ENCODE data around the gene CBFA2T3.

DNA sequence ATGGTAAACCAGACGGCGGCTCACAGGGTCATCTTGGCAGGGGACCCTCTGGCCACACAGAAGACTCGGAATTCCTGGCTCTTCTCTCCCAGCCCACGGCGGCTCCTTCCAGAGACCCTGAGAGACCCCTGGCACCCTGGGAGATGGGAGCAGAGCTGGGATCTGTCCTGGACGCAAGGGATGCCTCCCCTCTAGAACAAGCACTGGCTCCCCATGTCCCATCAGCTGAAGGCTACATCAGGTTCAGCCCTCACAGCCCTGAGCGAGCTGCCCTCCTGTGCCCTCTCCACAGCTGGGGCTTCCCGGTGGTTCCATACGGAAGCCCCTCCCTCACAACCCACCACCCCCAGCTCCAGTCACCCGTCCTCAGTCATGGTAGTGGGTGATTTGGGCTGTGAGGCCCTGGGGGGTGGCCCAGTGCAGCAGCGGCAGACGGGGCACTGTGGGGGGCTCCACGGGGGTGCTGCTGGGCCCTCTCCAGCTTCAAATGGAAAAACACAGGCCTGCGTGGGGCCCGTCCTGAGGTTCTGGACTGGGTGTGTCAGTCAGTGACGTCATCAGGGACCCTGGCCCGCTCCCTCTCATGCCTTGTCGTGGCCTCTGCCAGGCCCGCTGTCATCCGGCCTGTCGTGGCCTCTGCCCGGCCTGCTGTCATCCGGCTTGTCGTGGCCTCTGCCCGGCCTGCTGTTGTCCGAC lies 13.0 kb upstream of the CBFA2T3 start:
- TF ChIP-seq, protein P1, sequence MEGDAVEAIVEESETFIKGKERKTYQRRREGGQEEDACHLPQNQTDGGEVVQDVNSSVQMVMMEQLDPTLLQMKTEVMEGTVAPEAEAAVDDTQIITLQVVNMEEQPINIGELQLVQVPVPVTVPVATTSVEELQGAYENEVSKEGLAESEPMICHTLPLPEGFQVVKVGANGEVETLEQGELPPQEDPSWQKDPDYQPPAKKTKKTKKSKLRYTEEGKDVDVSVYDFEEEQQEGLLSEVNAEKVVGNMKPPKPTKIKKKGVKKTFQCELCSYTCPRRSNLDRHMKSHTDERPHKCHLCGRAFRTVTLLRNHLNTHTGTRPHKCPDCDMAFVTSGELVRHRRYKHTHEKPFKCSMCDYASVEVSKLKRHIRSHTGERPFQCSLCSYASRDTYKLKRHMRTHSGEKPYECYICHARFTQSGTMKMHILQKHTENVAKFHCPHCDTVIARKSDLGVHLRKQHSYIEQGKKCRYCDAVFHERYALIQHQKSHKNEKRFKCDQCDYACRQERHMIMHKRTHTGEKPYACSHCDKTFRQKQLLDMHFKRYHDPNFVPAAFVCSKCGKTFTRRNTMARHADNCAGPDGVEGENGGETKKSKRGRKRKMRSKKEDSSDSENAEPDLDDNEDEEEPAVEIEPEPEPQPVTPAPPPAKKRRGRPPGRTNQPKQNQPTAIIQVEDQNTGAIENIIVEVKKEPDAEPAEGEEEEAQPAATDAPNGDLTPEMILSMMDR (IDR thresholded peaks at IDR 0.05; ENCODE audit: control extremely low read depth in 1 of 3, insufficient read depth in 1 of 3, low read depth in 1 of 3, low read length in 3 of 3): no peak
- TF ChIP-seq CHD1 (IDR thresholded peaks at IDR 0.05; ENCODE audit: low read depth, low read length): no peak
- no peak for TF ChIP-seq POLR2A (IDR thresholded peaks at IDR 0.05; ENCODE audit: control extremely low read depth in 1 of 2, low read depth in 2 of 2, low read length in 2 of 2)
- TF ChIP-seq CHD2 (IDR thresholded peaks at IDR 0.05; ENCODE audit: low read length): no peak
- no peak for TF ChIP-seq YY1 (IDR thresholded peaks at IDR 0.05; ENCODE audit: low read depth, low read length)
